Cardiac fibroblast (primary cell): ENCODE measurements around the gene EFNA2.

Source experiments
- DNase-seq, 2 donors: peaks; one replicate each; pipeline versions ENCODE4 v3.0.0 to v3.0.0-alpha.2; 2010; ENCODE audit warnings: low read depth in 2 of 2
- H3K4me3 ChIP-seq, 2 donors: replicated peaks in 1 of 2; 1 replicate in 1 of 2; 2 replicates in 1 of 2; pipeline ENCODE4 v1.5.1; 2011; ENCODE audit warnings: low read depth in 2 of 2, low read length in 2 of 2, mild to moderate bottlenecking in 2 of 2, moderate library complexity in 1 of 2
- CTCF ChIP-seq: IDR thresholded peaks from one replicate; pipeline ENCODE4 v1.5.1; 2011; ENCODE audit warnings: low read depth, mild to moderate bottlenecking, low read length, inconsistent platforms

The EFNA2 gene

GRCh38 chr19:1270854-1271527, 14.7 kb upstream of the EFNA2 start:
- DNase-seq, result peak in 1 of 2 donors; percentile 6
- H3K4me3 ChIP-seq, result peak overlapping the region; percentile 67 to 82
- TF ChIP-seq CTCF, result no peak

- peak overlapping the region in 1 of 2 donors; percentile 82 for H3K4me3 ChIP-seq
- TF ChIP-seq CTCF, result no peak
- no peak for DNase-seq
Measured at GRCh38 chr19:1271528-1272422, 13.9 kb upstream of the EFNA2 start.

- H3K4me3 ChIP-seq, result no peak overlapping the region
- TF ChIP-seq CTCF, result no peak
- DNase-seq, result peak in 1 of 2 donors; percentile 12
Measured at GRCh38 chr19:1272423-1273262, 13.0 kb upstream of the EFNA2 start.

GRCh38 chr19:1273263-1274041, 12.2 kb upstream of the EFNA2 start:
- DNase-seq, result peak in 1 of 2 donors; percentile 18
- H3K4me3 ChIP-seq, result no peak overlapping the region

GRCh38 chr19:1274081-1274851, 11.4 kb upstream of the EFNA2 start:
- no peak for TF ChIP-seq CTCF
- peak overlapping the region in 1 of 2 donors; percentile 47 for H3K4me3 ChIP-seq

More at GRCh38 chr19:1273263-1274041, 12.2 kb upstream of the EFNA2 start:
- no peak for TF ChIP-seq CTCF

More at GRCh38 chr19:1274081-1274851, 11.4 kb upstream of the EFNA2 start:
- DNase-seq, result peak in 1 of 2 donors; percentile 3
